HG03442 (cell line): ENCODE results near the gene ROR2.

ENCODE experiments used
- ATAC-seq: cut with Tn5 transposase; IDR thresholded peaks from one replicate; pipeline ENCODE4 v1.9.1; 2021; ENCODE audit warnings: mild to moderate bottlenecking, moderate library complexity; ENCODE audit not compliant: unreplicated experiment

The ROR2 gene

GRCh38 chr9:91603932-91604331, 346.1 kb downstream of the ROR2 start:
- ATAC-seq = no peak

- ATAC-seq = no peak
Measured at GRCh38 chr9:91599564-91599963, 350.5 kb downstream of the ROR2 start.

GRCh38 chr9:91591627-91592026, 358.4 kb downstream of the ROR2 start:
- ATAC-seq = no peak

GRCh38 chr9:91589101-91589553, 360.9 kb downstream of the ROR2 start:
- ATAC-seq = no peak

- no peak for ATAC-seq
Measured at GRCh38 chr9:91586282-91586681, 363.7 kb downstream of the ROR2 start.

- no peak for ATAC-seq
Measured at GRCh38 chr9:91583966-91584365, 366.1 kb downstream of the ROR2 start.

GRCh38 chr9:91583161-91583875, 366.7 kb downstream of the ROR2 start:
- no peak for ATAC-seq

GRCh38 chr9:91582181-91582580, 367.8 kb downstream of the ROR2 start:
- ATAC-seq = no peak

GRCh38 chr9:91580136-91580535, 369.9 kb downstream of the ROR2 start:
- ATAC-seq = no peak

GRCh38 chr9:91578911-91579310, 371.1 kb downstream of the ROR2 start:
- no peak for ATAC-seq

- no peak for ATAC-seq
Measured at GRCh38 chr9:91577633-91578061, 372.4 kb downstream of the ROR2 start.

GRCh38 chr9:91572811-91573210, 377.2 kb downstream of the ROR2 start:
- ATAC-seq = no peak

- no peak for ATAC-seq
Measured at GRCh38 chr9:91572044-91572443, 378.0 kb downstream of the ROR2 start.

- ATAC-seq = no peak
Measured at GRCh38 chr9:91571036-91571435, 379.0 kb downstream of the ROR2 start.

- ATAC-seq = no peak
Measured at GRCh38 chr9:91567642-91568274, 382.3 kb downstream of the ROR2 start.

GRCh38 chr9:91564081-91564670, 385.9 kb downstream of the ROR2 start:
- ATAC-seq = no peak

- ATAC-seq = no peak
Measured at GRCh38 chr9:91562416-91562815, 387.6 kb downstream of the ROR2 start.

GRCh38 chr9:91560301-91560700, 389.7 kb downstream of the ROR2 start:
- ATAC-seq = no peak

- ATAC-seq = no peak
Measured at GRCh38 chr9:91558879-91559278, 391.1 kb downstream of the ROR2 start.

GRCh38 chr9:91558395-91558794, 391.6 kb downstream of the ROR2 start:
- ATAC-seq = no peak

GRCh38 chr9:91557327-91557726, 392.7 kb downstream of the ROR2 start:
- ATAC-seq = no peak

GRCh38 chr9:91555132-91555531, 394.9 kb downstream of the ROR2 start:
- no peak for ATAC-seq
